HG03039 (cell line): ENCODE data around the gene RMRP.

Source experiments
- ATAC-seq: cut with Tn5 transposase; IDR thresholded peaks from one replicate; pipeline ENCODE4 v1.9.1; 2021; ENCODE audit warnings: mild to moderate bottlenecking, moderate library complexity; ENCODE audit not compliant: unreplicated experiment

Gene RMRP

DNA sequence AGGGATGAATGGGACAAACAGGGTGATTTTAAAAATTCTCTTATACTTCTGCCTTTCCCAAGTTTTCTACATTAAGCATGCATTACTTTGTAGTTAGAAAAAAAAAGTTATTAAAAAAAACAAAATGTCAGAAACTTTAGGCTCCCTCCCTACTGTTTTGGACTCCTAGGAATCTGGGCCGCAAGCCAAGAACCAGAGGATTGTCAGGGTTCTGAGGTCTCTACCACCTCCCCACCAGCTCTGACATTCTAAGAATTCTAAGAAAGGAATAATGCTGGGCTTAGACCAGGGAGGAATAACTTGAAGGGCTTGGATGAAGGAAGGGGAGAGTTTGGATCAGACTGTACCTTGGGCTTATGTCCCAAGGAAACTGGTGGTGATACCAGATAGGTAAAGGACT lies 8.2 kb upstream of the RMRP start:
- ATAC-seq, result no peak

DNA sequence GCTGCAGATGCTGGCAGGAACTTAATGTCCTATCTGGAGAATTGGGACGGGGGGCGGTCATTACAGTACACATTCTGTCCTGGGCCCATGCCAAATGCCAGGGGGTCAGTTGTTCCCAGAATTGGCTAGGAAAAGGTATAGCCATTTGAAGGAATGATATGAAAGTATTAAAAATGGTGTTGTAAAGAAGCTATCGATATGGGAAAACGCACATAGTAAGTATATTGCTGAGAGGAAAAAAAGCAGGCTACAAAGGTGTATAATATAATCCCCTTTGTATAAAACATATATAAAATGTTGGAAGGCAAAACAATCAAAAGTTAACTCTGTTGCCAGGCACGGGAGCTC lies 7.6 kb upstream of the RMRP start:
- ATAC-seq, result no peak

DNA sequence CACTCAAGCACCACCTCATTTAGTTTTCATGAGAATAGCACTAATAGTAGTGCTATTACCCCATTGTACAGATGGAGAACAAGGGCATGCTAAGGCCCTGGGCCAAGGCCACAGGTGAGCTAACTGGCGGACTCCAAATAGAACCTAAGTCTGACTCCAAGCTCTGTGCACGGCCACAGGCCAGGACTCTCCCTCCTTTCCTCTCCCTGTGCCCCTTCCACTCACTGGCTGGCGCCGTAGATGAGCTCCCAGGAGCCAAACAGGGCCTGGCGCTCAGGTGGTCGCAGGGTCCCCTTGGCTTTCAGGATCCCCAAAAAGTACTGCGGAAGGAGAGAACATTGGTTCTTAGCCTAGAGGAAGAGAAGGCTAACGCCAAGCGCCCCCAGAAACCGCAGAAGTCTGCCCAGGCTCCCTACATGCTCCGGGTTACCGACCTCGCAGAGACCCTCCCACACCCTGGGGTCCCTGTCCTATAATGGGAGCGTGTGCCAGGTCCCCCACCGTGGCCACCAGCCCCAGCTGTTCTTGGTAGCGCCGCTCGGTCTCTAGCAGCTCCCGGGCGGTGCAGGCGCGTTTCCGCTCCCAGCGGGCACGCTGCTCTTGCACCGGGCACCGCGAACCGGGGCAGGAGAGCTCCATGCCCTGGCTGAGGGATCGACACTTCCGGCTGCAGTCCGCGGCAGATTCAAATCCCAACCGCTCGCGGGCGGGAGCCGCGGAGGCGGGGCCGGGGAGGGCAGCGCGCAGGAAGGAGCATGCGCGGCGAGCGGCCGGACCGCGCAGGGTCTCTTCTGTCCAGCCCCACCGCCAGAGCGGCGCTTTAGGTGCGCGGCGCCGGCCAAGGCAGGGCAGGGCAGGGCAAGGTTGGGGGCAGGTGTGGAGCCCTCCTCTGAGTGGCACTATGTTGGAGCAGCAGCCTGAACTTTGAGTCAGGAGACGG lies 7.0 kb upstream of the RMRP start, which contains the start of gene ARHGEF39:
Gene ARHGEF39 (minus strand): TSS at position 665 of the 940 bp plus-strand sequence. CDS start 26 bp downstream, at position 639.
- ATAC-seq, result peak; percentile 61

DNA sequence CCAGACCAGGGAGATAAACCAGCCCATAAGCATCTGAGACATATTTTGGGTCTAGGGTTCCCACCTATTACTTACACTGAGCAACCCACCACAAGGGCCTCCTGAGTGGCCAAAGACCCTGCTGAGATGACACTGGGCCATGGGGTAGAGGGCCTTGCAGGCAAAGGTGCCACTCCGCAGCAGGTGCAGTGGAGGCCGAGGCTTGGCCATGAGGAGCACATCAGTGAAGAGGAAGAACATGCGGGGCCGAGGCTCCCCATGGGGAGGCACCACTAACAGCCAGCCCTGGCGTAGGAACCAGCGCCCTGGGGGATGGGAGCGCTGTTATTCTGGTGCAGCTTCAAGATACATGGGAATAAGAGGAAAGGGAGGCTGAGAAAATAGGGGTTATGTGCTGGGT lies 4.6 kb upstream of the RMRP start:
- ATAC-seq, result no peak

DNA sequence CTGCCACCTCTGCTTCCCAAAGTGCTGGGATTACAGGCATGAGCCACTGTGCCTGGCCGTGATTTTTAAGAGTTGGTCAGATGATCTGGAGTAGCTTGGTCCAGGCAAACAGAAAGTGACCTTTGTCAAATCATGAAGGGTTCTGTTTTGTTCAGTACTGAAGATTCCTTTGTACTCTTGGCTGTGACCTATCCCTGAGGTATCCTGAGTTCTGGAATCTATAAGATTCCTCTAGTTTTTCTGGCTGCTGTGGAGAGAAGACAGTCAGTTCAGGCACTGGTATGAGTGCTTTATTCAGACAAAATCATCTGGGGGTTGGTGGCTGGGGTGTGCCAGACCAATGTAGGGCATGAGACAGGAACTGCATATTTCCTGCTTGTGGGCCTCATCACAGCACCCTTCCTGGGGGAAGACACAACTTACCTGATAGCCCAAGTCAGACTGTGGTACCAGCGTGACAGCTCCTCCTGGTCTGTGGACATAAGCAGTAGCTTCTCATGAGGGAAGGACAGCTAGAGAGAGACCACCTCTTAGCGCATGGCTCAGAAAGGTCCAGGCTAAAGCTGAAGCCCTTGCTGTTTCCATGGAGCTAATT lies 4.0 kb upstream of the RMRP start:
- no peak for ATAC-seq

DNA sequence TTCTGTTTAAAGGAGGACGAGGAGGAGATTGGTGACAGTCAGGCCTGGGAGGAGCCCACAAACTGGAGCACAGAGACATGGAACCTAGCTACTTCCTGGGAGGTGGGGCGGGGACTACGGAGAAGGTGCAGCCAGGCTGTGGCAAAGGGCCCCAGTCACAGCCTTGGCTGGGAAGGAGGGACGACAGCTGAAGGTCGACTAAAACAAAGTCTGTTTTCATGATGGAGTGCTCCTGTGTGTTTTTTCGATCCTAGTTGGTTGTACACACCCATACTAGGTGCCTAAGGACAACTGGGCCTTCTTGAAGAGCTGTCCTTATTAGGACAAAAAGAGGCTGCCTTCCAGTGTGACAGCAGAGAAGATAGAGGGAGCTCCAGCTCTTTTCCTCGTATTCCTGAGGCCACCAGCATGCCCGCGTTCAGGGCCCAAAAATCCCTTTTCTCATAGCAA lies 3.2 kb upstream of the RMRP start:
- ATAC-seq, result no peak

DNA sequence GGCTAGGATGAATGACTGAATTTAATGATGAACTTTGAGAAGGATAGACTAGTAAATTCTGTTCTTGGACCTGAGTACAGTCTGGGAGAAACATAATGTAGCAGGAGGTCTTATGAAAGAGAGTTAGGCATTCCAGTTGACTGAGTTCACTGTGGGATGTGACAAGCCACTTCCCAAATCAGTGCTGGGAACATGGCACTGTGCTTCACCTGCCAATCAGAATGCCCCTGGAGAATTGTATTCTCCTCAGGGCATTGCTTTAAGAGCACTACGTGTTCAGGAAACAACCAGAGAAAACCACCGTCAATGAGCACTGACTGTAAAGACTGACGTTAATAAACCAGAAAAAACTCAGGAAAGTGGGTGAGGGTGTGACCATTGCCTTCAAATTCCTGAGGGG lies 1.5 kb upstream of the RMRP start:
- ATAC-seq, result no peak

DNA sequence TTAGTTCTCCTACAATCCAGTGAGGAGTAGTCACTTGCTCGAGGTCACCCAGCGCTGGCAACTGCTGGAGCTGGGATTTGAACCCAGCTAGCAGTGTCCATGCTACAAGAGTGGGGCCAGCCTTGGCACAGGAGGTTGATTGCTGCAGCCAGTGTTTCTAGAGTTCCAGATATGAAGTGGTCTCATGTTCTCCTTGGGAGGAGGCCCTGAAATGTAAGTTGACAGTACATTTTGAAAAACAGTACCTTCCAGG lies 1.1 kb upstream of the RMRP start:
- no peak for ATAC-seq

DNA sequence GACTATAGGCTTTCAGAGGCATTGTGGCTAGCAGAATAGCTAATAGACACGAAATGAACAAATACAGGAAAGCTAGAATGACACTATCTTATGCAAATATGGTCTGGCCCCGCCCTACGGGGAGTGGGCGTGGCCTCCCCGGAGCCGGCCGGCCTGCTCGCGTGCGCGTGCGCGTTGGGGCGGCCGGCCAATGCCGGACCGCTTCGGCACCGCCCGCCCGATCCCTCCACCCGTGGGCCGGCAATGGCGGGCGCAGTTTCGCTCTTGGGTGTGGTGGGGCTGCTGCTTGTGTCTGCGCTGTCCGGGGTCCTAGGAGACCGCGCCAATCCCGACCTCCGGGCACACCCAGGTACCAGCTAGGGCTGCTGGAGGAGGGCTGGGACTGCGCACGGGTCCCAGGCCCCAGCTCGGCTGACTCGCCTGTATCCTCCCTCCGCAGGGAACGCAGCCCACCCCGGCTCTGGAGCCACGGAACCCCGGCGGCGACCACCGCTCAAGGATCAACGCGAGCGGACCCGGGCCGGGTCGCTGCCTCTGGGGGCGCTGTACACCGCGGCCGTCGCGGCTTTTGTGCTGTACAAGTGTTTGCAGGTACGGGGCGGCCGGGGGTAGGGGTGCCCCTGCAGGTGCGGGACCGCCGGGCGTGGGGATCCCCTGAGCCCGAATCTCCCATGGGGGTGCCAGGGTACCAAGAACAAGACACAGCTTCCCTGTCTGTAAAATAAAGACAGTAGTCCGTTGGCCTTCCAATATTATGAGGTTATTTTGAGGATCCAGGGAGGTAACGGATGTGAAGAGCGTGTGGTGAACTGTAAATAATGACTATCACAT lies 533 bp upstream of the RMRP start, which contains the start of gene CCDC107:
Gene CCDC107 (plus strand): TSS at position 156 of the 831 bp plus-strand sequence. CDS start 88 bp downstream, at position 244.
- ATAC-seq, result peak; percentile 62

DNA sequence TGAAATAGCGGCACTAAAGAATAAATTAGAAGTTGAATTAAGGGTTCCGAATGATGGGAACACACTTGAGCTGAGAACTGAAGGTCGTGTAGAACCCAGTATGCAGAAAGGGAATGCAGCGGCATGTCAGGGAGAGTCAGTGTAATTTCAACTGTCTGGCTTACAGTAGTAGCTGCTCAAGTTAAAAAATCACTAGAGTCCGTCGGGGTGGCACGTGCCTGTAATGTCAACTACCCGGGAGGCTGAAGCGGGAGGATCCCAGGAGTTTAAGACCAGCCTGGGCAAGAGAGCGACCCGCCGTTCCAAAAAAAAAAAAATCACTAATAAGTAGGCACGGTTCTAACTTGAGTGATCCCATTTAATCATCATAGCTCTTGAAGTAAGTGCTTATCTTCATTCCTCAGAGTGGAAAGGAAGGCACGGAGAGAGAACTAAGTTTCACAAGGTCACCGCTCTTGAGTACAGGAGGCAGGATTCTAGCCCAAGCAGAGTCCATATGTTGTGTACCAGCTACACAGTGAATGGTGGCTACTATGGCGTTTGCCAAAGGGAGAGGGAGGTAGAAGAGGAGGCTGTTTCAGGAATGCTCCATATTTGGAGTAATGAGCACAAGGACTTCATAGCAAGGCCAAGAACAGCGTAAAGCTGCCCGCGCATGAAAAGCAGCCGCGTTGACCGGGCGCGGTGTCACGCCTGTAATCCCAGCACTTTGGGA lies 831 bp downstream of the RMRP start:
- ATAC-seq, result no peak

DNA sequence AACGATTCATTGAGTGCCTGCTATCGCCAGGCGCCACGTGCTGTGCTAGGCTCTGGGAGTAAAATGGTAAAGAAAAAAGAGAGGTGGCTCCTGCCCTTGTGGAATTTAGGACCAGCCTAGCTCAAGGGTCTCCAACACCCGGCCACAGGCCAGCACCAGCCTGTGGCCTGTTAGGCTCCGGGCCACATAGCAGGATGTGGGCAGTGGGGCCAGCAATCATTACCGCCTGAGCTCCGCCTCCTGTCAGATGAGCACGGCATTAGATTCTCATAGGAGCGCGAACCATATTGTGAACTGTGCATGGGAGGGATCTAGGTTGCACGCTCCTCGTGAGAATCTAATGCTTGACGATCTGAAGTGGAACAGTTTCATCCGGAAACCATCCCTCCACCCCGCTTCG lies 1.5 kb downstream of the RMRP start:
- ATAC-seq, result no peak

DNA sequence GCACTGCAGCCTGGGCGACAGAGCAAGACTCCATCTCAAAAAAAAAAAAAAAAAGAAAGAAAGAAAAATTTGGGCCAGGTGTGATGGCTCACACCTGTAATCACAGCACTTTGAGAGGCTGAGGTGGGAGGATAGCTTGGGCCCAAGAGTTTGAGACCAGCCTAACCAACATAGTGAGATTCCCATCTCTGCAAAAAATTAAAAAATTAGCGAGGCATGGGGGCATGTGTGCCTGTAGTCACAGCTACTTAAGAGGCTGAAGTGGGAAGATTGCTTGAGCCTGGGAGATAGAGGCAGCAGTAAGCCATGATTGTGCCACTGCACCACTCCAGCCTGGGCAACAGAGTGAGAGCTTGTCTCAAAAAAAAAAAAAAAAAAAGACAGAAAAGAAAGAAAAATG lies 4.2 kb downstream of the RMRP start:
- no peak for ATAC-seq

DNA sequence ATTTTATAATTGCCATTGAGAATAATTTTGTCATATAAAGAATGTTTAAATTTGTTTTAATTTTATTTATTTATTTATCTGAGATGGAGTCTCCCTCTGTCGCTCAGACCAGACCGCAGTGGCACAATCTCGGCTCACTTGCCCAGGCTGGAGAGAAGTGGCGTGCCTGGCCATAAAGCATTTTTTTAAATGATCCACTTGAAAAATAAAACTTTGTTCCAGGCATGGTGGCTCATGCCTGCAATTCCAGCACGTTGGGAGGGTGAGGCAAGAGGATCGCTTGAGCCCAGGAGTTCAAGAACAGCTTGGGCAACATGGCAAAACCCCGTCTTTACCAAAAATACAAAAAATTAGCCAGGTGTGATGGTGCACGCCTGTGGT lies 5.0 kb downstream of the RMRP start:
- ATAC-seq, result no peak

DNA sequence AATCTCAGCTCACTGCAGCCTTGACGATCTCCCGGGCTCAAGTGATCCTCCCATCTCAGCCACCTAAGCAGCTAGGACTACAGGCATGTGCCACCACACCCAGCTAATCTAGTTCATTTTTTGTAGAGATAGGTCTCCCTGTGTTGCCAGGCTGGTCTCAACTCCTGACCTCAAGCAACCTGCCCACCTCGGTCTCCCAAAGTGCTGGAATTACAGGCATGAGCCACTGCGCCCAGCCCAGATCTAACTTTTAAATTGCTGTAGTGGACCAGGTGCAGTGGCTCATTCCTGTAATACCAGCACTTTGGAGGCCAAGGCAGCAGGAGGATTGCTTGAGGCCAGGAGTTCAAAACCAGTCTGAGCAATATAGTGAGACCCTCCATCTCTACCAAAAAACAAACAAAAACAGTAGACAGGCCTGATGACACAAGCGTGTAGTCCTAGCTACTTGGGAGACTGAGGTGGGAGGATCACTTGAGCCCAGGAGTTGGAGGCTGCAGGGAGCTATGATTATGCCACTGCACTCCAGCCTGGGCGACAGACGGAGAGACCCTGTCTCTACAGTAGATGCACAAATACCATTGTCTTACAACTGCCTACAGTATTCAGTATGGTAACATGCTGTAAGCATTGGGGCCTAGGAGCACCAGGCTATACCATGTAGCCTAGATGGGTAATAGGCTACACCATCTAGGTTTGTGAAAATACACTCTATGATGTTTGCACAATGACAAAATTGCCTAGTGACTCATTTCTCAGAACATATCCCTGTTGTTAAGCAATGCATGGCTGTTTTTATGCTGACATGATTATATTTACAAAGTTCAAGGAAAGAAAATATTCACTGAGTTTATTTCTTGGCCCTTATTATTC lies 5.6 kb downstream of the RMRP start:
- no peak for ATAC-seq

DNA sequence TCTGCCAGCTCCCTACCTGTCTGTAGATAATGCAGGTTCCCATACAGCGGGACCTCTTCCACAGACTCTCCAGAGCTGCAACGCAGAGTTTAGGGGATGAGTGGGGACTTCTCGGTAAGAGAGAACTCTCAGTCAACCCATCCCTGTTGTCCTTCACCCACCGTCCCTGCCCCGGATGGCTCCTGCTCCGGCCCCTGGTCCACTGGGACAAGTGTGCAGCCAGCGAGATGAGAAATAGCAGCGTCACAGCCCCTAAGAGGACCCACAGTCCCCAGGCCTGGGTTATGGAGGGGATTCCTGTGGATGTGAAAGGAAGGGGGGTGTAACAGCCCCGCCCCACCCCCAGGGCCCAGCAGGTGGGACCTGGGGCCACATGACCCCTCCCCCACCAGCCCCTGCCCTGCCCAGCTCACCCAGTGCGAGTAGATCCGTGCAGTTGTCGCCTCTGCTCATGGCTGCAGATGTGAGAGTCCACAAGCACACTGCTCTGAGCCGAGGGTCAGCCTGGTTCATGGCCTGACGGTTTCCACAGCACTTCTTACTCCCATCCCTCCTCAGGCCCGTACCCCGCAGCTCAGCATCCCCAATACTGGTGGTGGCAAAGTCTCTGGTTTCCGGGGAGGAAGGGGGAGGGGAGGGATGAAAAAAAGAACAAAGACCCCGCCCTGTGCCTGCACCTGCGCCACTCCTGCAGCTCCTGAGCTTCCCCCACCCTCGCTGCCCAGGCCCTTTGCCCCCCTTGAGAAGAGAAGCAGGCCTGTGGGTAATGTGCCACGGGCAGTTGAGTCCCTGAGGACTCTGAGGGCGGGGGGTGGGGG lies 7.3 kb downstream of the RMRP start, which contains the start of gene SIT1:
Gene SIT1 (minus strand): TSS at position 591 of the 818 bp plus-strand sequence. CDS start 78 bp downstream, at position 513.
- no peak for ATAC-seq

DNA sequence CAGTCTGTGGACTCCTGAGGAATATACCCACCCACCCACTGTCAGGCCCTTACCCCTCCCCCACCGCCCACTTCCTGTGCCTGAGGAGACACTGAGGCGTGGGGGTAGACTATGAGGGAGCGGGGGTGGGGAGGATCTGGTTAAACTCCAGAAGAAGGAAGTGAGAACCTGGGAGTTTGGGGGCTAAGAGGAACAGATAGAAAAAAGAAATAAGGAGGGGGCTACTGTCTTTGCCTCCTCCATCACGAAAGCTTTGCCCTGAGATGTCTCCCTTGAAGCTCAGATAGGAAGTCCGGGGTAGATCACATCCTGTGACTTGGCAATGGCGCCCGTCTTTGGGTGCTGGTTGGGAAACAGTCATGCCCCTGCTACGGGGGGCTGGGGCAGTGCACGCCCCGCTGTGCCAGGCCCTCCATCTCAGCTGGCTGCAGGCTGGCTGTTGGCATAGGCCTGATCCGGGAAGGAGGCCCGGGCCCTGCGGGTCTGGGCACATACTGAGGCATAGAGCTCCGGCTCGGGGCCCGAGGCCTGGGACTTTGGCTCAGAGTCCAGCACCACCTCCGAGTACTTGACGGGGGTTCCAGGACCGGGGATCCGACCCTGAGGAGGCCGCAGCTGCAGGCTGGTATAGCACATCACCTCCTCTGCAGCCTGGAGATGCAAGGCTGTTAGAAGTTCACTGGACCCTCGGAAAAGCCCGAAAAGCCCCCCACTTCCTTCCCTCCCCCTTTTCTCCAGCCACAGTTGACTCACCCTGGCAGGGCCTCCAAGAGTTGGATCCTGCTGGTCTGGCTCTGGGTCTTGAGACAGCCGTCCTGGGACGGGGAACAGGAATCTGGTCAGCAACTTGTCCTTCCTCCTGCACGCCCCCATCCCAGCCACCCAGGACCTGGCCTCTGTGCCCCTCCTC lies 8.1 kb downstream of the RMRP start:
- no peak for ATAC-seq

DNA sequence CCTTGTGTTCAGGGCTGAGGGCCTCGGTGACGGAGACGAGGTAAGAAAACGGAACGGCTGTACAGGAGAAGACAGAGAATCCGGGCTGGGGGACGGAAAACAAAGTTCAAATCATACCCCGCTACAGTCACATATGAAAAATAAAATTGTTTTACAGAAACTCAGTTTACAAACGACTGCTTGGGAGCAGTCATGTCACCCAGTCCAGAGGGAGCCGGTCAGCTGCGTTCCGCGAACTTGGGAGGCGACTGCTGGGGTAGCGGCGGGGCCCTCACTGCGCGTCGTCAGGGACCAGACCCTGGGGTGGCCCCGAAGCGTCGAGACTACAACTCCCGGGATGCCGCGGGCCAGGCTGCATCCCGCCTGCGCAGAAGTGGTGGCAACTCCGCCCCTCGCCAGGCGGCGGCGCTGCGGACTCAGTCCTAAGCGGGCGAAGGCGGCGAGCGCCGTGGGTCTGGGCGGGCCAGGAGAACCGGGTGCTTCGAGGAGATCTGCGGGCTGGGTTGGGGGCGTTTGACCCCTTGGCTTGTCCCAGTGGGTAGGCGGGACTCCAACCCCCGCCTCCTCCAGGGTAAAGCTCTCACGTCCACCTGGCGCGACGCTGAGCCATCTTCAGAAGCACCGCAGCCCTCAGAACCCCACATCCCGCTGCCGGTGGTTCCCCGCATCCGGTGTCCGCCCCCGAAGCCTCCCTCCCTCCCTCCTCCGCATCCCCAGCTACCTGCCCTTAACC lies 11.1 kb downstream of the RMRP start:
- ATAC-seq, result peak; percentile 79
